CD14-positive monocyte (primary cell): ENCODE results near the gene ENTPD7. TPM values are rescaled to one million over a fixed set of nuclear protein-coding genes. Genes with fewer than 3 reads are reported as not detected.

Source experiments
- DNase-seq, 3 donors: peaks; one replicate each; pipeline ENCODE4 v3.0.0-alpha.2; 2011 to 2022
- H2AFZ ChIP-seq: 2 replicates; pipeline ENCODE4 v1.6.0; 2012; ENCODE audit warnings: mild to moderate bottlenecking, low read depth, low read length, inconsistent platforms; ENCODE audit not compliant: insufficient read depth, poor library complexity, severe bottlenecking
- H3K27ac ChIP-seq, 2 donors: 1 replicate in 1 of 2; 2 replicates in 1 of 2; pipeline ENCODE4 v1.5.1; 2012 to 2013; ENCODE audit warnings: low read length in 2 of 2, control low read depth in 1 of 2, inconsistent platforms in 1 of 2, low read depth in 1 of 2, mild to moderate bottlenecking in 1 of 2
- H3K27me3 ChIP-seq, 2 donors: one replicate each; pipeline versions ENCODE4 v1.6.0 to v1.6.1; 2011 to 2013; ENCODE audit warnings: low read length in 2 of 2; ENCODE audit not compliant: control insufficient read depth in 2 of 2, insufficient read depth in 2 of 2
- H3K36me3 ChIP-seq, 2 donors: replicated peaks in 1 of 2; 1 replicate in 1 of 2; 2 replicates in 1 of 2; pipeline versions ENCODE4 v1.5.1 to v1.6.1; 2012 to 2013; ENCODE audit warnings: low read length in 2 of 2, control low read depth in 1 of 2, inconsistent platforms in 1 of 2, mild to moderate bottlenecking in 1 of 2; ENCODE audit not compliant: insufficient read depth in 2 of 2, control insufficient read depth in 1 of 2
- H3K4me1 ChIP-seq, 2 donors: 1 replicate in 1 of 2; 2 replicates in 1 of 2; pipeline versions ENCODE4 v1.5.1 to v1.6.1; 2012 to 2013; ENCODE audit warnings: low read length in 2 of 2, control low read depth in 1 of 2, inconsistent platforms in 1 of 2, mild to moderate bottlenecking in 1 of 2, moderate library complexity in 1 of 2; ENCODE audit not compliant: insufficient read depth in 2 of 2, control insufficient read depth in 1 of 2
- H3K4me2 ChIP-seq: replicated peaks from 2 replicates; pipeline ENCODE3; 2012; ENCODE audit warnings: low read length, moderate library complexity, mild to moderate bottlenecking; ENCODE audit not compliant: poor library complexity, severe bottlenecking; ENCODE audit errors: extremely low read depth
- H3K4me3 ChIP-seq, 3 experiments: fragments of 200-600 bp in 1 of 3; sonication (generic) in 1 of 3; replicated peaks in 1 of 3; 1 replicate in 2 of 3; 2 replicates in 1 of 3; pipeline ENCODE4 v1.5.1; 2011 to 2013; ENCODE audit warnings: low read length in 3 of 3, mild to moderate bottlenecking in 3 of 3, control low read depth in 2 of 3, low read depth in 2 of 3, inconsistent platforms in 1 of 3, moderate library complexity in 1 of 3
- H3K79me2 ChIP-seq: 2 replicates; pipeline ENCODE4 v1.6.0; 2012; ENCODE audit warnings: mild to moderate bottlenecking, control low read depth, inconsistent platforms, low read length, moderate library complexity; ENCODE audit not compliant: insufficient read depth
- H3K9ac ChIP-seq: 2 replicates; pipeline ENCODE4 v1.6.0; 2017; ENCODE audit warnings: low read length, mild to moderate bottlenecking; ENCODE audit not compliant: insufficient read depth, poor library complexity, severe bottlenecking
- H3K9me3 ChIP-seq, 2 donors: replicated peaks in 1 of 2; 1 replicate in 1 of 2; 2 replicates in 1 of 2; pipeline versions ENCODE4 v1.5.1 to v1.6.1; 2012 to 2013; ENCODE audit warnings: low read length in 2 of 2, control low read depth in 1 of 2; ENCODE audit not compliant: control insufficient read depth in 1 of 2, insufficient read depth in 1 of 2
- H4K20me1 ChIP-seq: 2 replicates; pipeline ENCODE4 v1.6.0; 2012; ENCODE audit warnings: mild to moderate bottlenecking, low read length, control low read depth, moderate library complexity; ENCODE audit not compliant: insufficient read depth
- H3K27ac Mint-ChIP-seq, 7 donors: one replicate each; pipeline ENCODE4 v1.8.0; 2020; ENCODE audit warnings: mild to moderate bottlenecking in 7 of 7, mixed read lengths in 7 of 7, moderate library complexity in 6 of 7, inconsistent platforms in 2 of 7
- H3K27me3 Mint-ChIP-seq, 3 donors: one replicate each; pipeline ENCODE4 v1.8.0; 2021 to 2022; ENCODE audit warnings: low read depth in 3 of 3, mild to moderate bottlenecking in 3 of 3, mixed read lengths in 3 of 3, moderate library complexity in 3 of 3, inconsistent platforms in 1 of 3
- H3K36me3 Mint-ChIP-seq, 2 donors: one replicate each; pipeline ENCODE4 v1.8.0; 2020; ENCODE audit warnings: mixed read lengths in 2 of 2, inconsistent platforms in 1 of 2, mild to moderate bottlenecking in 1 of 2
- H3K4me1 Mint-ChIP-seq: one replicate; pipeline ENCODE4 v1.8.0; 2020; ENCODE audit warnings: mild to moderate bottlenecking, mixed read lengths
- H3K4me3 Mint-ChIP-seq, 2 donors: one replicate each; pipeline ENCODE4 v1.8.0; 2020; ENCODE audit warnings: mild to moderate bottlenecking in 2 of 2, mixed read lengths in 2 of 2, moderate library complexity in 1 of 2
- H3K9me3 Mint-ChIP-seq, 7 donors: one replicate each; pipeline ENCODE4 v1.8.0; 2020 to 2022; ENCODE audit warnings: mixed read lengths in 7 of 7, mild to moderate bottlenecking in 6 of 7, moderate library complexity in 6 of 7, inconsistent platforms in 2 of 7
- CTCF ChIP-seq: fragments of 200-600 bp; IDR thresholded peaks from one replicate; pipeline ENCODE4 v1.8.0; 2022; ENCODE audit warnings: antibody characterized with exemption, mild to moderate bottlenecking
- WGBS: methylation state at CpG from one replicate; pipeline ENCODE4 v1.1.5; 2013; ENCODE audit warnings: missing lambda C conversion rate; ENCODE audit not compliant: insufficient coverage; 5-methylcytosine and 5-hydroxymethylcytosine counted together
- intact Hi-C, 2 donors: fragments of 100-400 bp; cut with micrococcal nuclease; formaldehyde crosslinking; loops; one replicate each; pipeline versions ENCODE4 v1.15.0 to v1.15.1; 2023
- polyA plus RNA-seq, 3 donors: library from polyadenylated mRNA; depleted of rRNA in 1 of 3; unstranded in 2 of 3; stranded (reverse) in 1 of 3; fragments of 300-500 nt in 2 of 3; fragments of >200 nt in 1 of 3; fragmentation: Illumina TruSeq in 2 of 3; gene quantifications; 1 replicate in 2 of 3; 2 replicates in 1 of 3; pipeline ENCODE4 v1.2.3, GENCODE V29; 2012 to 2021

Gene ENTPD7
- polyA plus RNA-seq, 3 donors = 1.2 to 2.9 (median 2.2) TPM

GRCh38 chr10:99742254-99742653, 82.9 kb downstream of the ENTPD7 start:
- intact Hi-C loops = no loop called here
- no peak overlapping the region for H3K4me3 ChIP-seq
- no peak overlapping the region for H3K27ac Mint-ChIP-seq

DNA sequence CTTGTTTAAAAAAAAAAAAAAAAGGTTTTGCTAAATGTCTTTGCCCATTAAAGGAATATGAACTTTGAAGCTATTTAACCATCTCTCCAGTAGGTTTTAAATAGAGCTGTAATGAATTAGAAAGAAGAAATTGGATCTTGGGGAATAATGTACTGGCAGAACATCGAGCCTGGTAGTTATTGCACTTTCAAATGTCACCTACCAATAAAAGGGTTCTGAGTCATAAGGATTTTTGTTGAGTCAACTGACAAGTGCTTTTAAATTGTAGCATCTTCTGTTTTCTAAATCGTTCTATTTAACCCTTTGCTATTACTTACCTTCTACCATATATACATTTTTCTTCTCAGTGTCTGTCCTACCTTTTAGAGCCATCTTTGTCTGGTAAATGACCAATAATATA, 83.4 kb downstream of the ENTPD7 start:
- Histone ChIP-seq H3K36me3 (peaks cover 90 to 97% of the 10 kb centered on the region in 2 donors), H2AFZ (no peak overlapping the region), H3K9ac (no peak overlapping the region), H3K9me3 (peaks cover 0 to 10% of the 10 kb centered on the region in 2 donors), H3K4me3 (no peak overlapping the region), H3K27me3 (no peaks in the 10 kb centered on the region), H3K4me1 (no peaks in the 10 kb centered on the region), H3K79me2 (no peaks in the 10 kb centered on the region), H3K27ac (no peak overlapping the region), H3K4me2 (no peak overlapping the region), H4K20me1 (peaks cover 6% of the 10 kb centered on the region)
- no peaks in the 10 kb centered on the region for H3K27me3 Mint-ChIP-seq
- peaks cover 2% of the 10 kb centered on the region for H3K4me1 Mint-ChIP-seq
- TF ChIP-seq CTCF = no peak
- no peak for DNase-seq
- intact Hi-C loops = no loop called here
- H3K9me3 Mint-ChIP-seq = peaks cover 0 to 13% (median 7%) of the 10 kb centered on the region in 7 donors
- H3K27ac Mint-ChIP-seq = no peak overlapping the region
- no peak overlapping the region for H3K4me3 Mint-ChIP-seq
- WGBS = no CpG with 5 or more reads among the region's 2 CpGs
- H3K36me3 Mint-ChIP-seq = peaks cover 78 to 90% of the 10 kb centered on the region in 2 donors

More at GRCh38 chr10:99742254-99742653, 82.9 kb downstream of the ENTPD7 start:
- Histone ChIP-seq H3K79me2 (no peaks in the 10 kb centered on the region), H3K9me3 (peaks cover 0 to 10% of the 10 kb centered on the region in 2 donors), H4K20me1 (peaks cover 6% of the 10 kb centered on the region), H3K27me3 (no peaks in the 10 kb centered on the region), H3K4me1 (no peaks in the 10 kb centered on the region), H2AFZ (no peak overlapping the region), H3K27ac (no peak overlapping the region), H3K4me2 (no peak overlapping the region), H3K9ac (no peak overlapping the region), H3K36me3 (peaks cover 90 to 97% of the 10 kb centered on the region in 2 donors)
- Mint-ChIP-seq H3K36me3 (peaks cover 79 to 90% of the 10 kb centered on the region in 2 donors), H3K27me3 (no peaks in the 10 kb centered on the region), H3K4me3 (no peak overlapping the region), H3K9me3 (peaks cover 0 to 13% (median 7%) of the 10 kb centered on the region in 7 donors), H3K4me1 (peaks cover 2% of the 10 kb centered on the region)
- no peak for TF ChIP-seq CTCF
- DNase-seq = no peak
